Testis (tissue), 3 donors: ENCODE data around the gene HOXC6. TPM values are rescaled to one million over a fixed set of nuclear protein-coding genes. Genes with fewer than 3 reads are reported as not detected.

Source experiments
- DNase-seq: peaks from one replicate; pipeline ENCODE4 v3.0.0-alpha.2; 2019
- H3K27ac ChIP-seq, 2 donors: fragments of 200-600 bp; sonication (generic); one replicate each; pipeline ENCODE4 v1.5.1; 2019
- H3K27me3 ChIP-seq: fragments of 200-600 bp; sonication (generic); one replicate; pipeline ENCODE4 v1.5.1; 2019
- H3K36me3 ChIP-seq: fragments of 200-600 bp; sonication (generic); one replicate; pipeline ENCODE4 v1.5.1; 2017; ENCODE audit warnings: low read depth; ENCODE audit errors: missing control alignments
- H3K4me1 ChIP-seq: fragments of 200-600 bp; sonication (generic); one replicate; pipeline ENCODE4 v1.5.1; 2019
- H3K4me3 ChIP-seq, 2 donors: fragments of 200-600 bp; sonication (generic); one replicate each; pipeline ENCODE4 v1.5.1; 2017 to 2019
- H3K9me3 ChIP-seq: fragments of 200-600 bp; sonication (generic); one replicate; pipeline ENCODE4 v1.5.1; 2017
- POLR2A ChIP-seq: fragments of 450-650 bp; IDR thresholded peaks from one replicate; pipeline ENCODE4 v1.6.1; 2017; ENCODE audit warnings: antibody characterized with exemption, mild to moderate bottlenecking, moderate library complexity
- WGBS, 2 donors: methylation state at CpG; one replicate each; pipeline ENCODE4 v1.1.5; 2018; 5-methylcytosine and 5-hydroxymethylcytosine counted together
- intact Hi-C: fragments of 100-400 bp; cut with DNase I; formaldehyde crosslinking; loops from one replicate; pipeline ENCODE4 v1.15.1; 2023; ENCODE audit warnings: low total_unique reads
- polyA plus RNA-seq: library from polyadenylated mRNA; stranded (reverse); fragments of 350-450 nt; fragmentation: Illumina TruSeq; extraction: RNeasy Lipid Tissue Mini Kit (QIAGEN cat#74804); gene quantifications from one replicate; pipeline ENCODE4 v1.2.3, GENCODE V29; 2014; ENCODE audit warnings: low read depth, low replicate concordance; ENCODE audit not compliant: insufficient read depth
- total RNA-seq, 2 donors: library from RNA; depleted of rRNA; stranded (reverse); fragments of >200 nt; gene quantifications; one replicate each; pipeline ENCODE4 v1.2.3, GENCODE V29; 2016
- TF ChIP-seq, protein P1 (sequence below), 3 experiments: fragments of 450-650 bp in 2 of 3; fragments of 200-600 bp in 1 of 3; sonication (generic) in 1 of 3; IDR thresholded peaks; one replicate each; pipeline ENCODE4 v1.5.1; 2016 to 2019; ENCODE audit warnings: antibody characterized with exemption in 3 of 3, mild to moderate bottlenecking in 2 of 3, moderate library complexity in 1 of 3

The HOXC6 gene
- total and polyA plus RNA-seq, 3 donors from 2014 or later: 1.9 to 5.4 (median 4.0) TPM

GRCh38 chr12:53984901-53985691 is 43.1 kb upstream of the HOXC6 start, which contains the start of gene HOXC10:
Gene HOXC10, plus strand, starts transcription at chr12:53985146. Its CDS starts 114 bp downstream, at chr12:53985260.
- H3K27me3 ChIP-seq: no peaks in the 10 kb centered on the region
- TF ChIP-seq POLR2A: no peak
- TF ChIP-seq, protein P1, sequence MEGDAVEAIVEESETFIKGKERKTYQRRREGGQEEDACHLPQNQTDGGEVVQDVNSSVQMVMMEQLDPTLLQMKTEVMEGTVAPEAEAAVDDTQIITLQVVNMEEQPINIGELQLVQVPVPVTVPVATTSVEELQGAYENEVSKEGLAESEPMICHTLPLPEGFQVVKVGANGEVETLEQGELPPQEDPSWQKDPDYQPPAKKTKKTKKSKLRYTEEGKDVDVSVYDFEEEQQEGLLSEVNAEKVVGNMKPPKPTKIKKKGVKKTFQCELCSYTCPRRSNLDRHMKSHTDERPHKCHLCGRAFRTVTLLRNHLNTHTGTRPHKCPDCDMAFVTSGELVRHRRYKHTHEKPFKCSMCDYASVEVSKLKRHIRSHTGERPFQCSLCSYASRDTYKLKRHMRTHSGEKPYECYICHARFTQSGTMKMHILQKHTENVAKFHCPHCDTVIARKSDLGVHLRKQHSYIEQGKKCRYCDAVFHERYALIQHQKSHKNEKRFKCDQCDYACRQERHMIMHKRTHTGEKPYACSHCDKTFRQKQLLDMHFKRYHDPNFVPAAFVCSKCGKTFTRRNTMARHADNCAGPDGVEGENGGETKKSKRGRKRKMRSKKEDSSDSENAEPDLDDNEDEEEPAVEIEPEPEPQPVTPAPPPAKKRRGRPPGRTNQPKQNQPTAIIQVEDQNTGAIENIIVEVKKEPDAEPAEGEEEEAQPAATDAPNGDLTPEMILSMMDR (IDR thresholded peaks at IDR 0.05): peak; percentile 39 to 91 (median 80)
- intact Hi-C loops: loop anchor here (5.0 to 10.0 kb wide), 2 partner anchors 210 to 217 kb away; no protein-coding TSS in a partner anchor
- 3% methylated on average over 44 to 55 of the region's 55 CpGs for WGBS, 2 donors
- DNase-seq: peak; percentile 97
- H3K36me3 ChIP-seq: no peaks in the 10 kb centered on the region
- peaks cover 19% of the 10 kb centered on the region for H3K4me1 ChIP-seq
- no peaks in the 10 kb centered on the region for H3K9me3 ChIP-seq
- no peak within 1 kb of the TSS for H3K27ac ChIP-seq
- peak within 1 kb of the TSS; percentile 39 to 61 for H3K4me3 ChIP-seq

- Histone ChIP-seq H3K36me3 (no peaks in the 10 kb centered on the region), H3K4me1 (peaks cover 19% of the 10 kb centered on the region), H3K9me3 (no peaks in the 10 kb centered on the region), H3K27me3 (no peaks in the 10 kb centered on the region), H3K27ac (no peak overlapping the region), H3K4me3 (peak overlapping the region; percentile 39 to 61)
- DNase-seq: no peak
- intact Hi-C loops: loop anchor here (5.0 to 10.0 kb wide), 2 partner anchors 211 to 217 kb away; no protein-coding TSS in a partner anchor
- 0 to 5% methylated on average over 3 to 21 of the region's 21 CpGs for WGBS, 2 donors
- no peak for TF ChIP-seq POLR2A
- TF ChIP-seq, protein P1 (IDR thresholded peaks at IDR 0.05): no peak
Observed at GRCh38 chr12:53985692-53985993, 42.6 kb upstream of the HOXC6 start.

DNA sequence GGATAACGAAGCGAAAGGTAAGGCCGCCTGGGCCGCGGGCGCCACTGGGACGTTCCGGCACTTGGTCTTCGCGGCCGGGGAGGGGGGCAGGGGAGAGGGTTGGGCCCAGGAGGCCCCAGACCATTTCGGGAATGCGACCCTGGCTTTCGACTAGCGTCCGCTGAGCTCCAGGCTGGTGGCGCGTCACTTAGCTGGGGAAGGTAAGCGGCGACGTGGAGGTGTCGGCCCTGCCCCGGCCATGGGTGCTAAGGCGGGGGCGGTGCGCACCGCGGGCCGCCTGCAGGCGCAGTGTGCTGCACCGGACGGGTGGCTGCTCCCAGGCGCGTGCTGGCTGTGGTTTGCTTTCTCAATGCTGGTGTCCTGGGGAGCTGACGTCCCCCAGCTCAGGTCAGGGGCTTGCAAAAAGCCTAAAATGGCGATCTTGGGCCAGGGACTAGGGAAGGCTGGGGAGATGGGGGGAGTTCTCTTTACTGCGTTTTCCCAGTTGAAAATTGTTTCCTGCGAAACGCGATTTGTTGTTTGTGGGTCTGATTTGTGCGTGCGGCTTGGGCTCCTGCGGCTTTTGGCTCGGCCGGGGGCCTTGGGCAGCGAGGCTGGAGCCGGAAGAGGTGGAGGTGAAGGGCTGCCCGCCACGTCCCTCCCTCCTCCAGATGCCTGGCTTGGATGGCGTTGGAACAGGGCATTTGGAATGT is 42.1 kb upstream of the HOXC6 start:
- H3K9me3 ChIP-seq: no peaks in the 10 kb centered on the region
- whole genome bisulfite sequencing, 2 donors: 15 to 29% methylated on average over 15 to 50 of the region's 50 CpGs
- no peaks in the 10 kb centered on the region for H3K36me3 ChIP-seq
- H3K27me3 ChIP-seq: no peaks in the 10 kb centered on the region
- intact Hi-C loops: loop anchor here (5.0 to 10.0 kb wide), 2 partner anchors 211 to 216 kb away; no protein-coding TSS in a partner anchor
- DNase-seq: no peak
- TF ChIP-seq POLR2A: no peak
- TF ChIP-seq, protein P1 (IDR thresholded peaks at IDR 0.05): peak in 1 of 3 experiments; percentile 7
- H3K27ac ChIP-seq: no peak overlapping the region
- peaks cover 19% of the 10 kb centered on the region for H3K4me1 ChIP-seq
- peak overlapping the region in 1 of 2 donors; percentile 61 for H3K4me3 ChIP-seq

GRCh38 chr12:53986686-53987483 is 41.4 kb upstream of the HOXC6 start:
- TF ChIP-seq, protein P1 (IDR thresholded peaks at IDR 0.05): no peak
- TF ChIP-seq POLR2A: no peak
- H3K4me1 ChIP-seq: peaks cover 19% of the 10 kb centered on the region
- H3K36me3 ChIP-seq: no peaks in the 10 kb centered on the region
- DNase-seq: no peak
- H3K4me3 ChIP-seq: no peak overlapping the region
- no peaks in the 10 kb centered on the region for H3K27me3 ChIP-seq
- H3K9me3 ChIP-seq: no peaks in the 10 kb centered on the region
- intact Hi-C loops: loop anchor here (5.0 to 10.0 kb wide), 2 partner anchors 212 to 215 kb away; no protein-coding TSS in a partner anchor
- 54 to 69% methylated on average over 21 of the region's 21 CpGs for WGBS, 2 donors
- H3K27ac ChIP-seq: no peak overlapping the region
